Breast epithelium (tissue), 3 donors: Measurements from ENCODE around the gene KPNA1.

Experiments used
- POLR2A ChIP-seq: fragments of 450-650 bp; IDR thresholded peaks from one replicate; pipeline ENCODE4 v1.6.1; 2016; ENCODE audit warnings: antibody characterized with exemption, mild to moderate bottlenecking, moderate library complexity
- TF ChIP-seq, protein P1 (sequence below), 3 donors: fragments of 450-650 bp; IDR thresholded peaks; one replicate each; pipeline ENCODE4 v1.5.1; 2016 to 2017; ENCODE audit warnings: antibody characterized with exemption in 3 of 3, mild to moderate bottlenecking in 3 of 3, moderate library complexity in 3 of 3

DNA sequence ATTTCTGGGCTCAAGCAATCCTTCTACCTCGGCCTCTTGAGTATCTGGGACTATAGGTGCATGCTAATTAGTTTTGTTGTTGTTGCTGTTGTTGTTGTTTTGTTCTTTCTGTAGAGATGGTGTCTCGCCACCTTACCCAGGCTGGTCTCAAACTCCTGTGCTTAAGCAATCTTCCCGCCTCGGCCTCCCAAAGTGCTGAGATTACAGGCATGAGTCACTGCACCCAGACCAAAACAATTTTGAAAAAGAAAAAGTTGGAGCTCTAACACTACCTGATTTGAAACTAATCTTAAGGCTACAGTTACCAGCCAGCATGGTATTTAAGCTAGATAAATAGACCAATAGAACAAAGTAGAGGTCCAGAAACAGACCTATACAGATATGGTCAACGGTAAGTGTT is 29.8 kb downstream of the KPNA1 start:
- TF ChIP-seq, protein P1, sequence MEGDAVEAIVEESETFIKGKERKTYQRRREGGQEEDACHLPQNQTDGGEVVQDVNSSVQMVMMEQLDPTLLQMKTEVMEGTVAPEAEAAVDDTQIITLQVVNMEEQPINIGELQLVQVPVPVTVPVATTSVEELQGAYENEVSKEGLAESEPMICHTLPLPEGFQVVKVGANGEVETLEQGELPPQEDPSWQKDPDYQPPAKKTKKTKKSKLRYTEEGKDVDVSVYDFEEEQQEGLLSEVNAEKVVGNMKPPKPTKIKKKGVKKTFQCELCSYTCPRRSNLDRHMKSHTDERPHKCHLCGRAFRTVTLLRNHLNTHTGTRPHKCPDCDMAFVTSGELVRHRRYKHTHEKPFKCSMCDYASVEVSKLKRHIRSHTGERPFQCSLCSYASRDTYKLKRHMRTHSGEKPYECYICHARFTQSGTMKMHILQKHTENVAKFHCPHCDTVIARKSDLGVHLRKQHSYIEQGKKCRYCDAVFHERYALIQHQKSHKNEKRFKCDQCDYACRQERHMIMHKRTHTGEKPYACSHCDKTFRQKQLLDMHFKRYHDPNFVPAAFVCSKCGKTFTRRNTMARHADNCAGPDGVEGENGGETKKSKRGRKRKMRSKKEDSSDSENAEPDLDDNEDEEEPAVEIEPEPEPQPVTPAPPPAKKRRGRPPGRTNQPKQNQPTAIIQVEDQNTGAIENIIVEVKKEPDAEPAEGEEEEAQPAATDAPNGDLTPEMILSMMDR (IDR thresholded peaks at IDR 0.05) = no peak
- TF ChIP-seq POLR2A = no peak
